ENCODE measurements around the gene PCDHGC3. TPM values are rescaled to one million over a fixed set of nuclear protein-coding genes. Genes with fewer than 3 reads are reported as not detected.
A peak's percentile ranks its signal among the peaks of the same experiment; 100 is the strongest.

Gene PCDHGC3
- total RNA-seq, 1 experiment from 2014 or later = 1.2 TPM

DNA sequence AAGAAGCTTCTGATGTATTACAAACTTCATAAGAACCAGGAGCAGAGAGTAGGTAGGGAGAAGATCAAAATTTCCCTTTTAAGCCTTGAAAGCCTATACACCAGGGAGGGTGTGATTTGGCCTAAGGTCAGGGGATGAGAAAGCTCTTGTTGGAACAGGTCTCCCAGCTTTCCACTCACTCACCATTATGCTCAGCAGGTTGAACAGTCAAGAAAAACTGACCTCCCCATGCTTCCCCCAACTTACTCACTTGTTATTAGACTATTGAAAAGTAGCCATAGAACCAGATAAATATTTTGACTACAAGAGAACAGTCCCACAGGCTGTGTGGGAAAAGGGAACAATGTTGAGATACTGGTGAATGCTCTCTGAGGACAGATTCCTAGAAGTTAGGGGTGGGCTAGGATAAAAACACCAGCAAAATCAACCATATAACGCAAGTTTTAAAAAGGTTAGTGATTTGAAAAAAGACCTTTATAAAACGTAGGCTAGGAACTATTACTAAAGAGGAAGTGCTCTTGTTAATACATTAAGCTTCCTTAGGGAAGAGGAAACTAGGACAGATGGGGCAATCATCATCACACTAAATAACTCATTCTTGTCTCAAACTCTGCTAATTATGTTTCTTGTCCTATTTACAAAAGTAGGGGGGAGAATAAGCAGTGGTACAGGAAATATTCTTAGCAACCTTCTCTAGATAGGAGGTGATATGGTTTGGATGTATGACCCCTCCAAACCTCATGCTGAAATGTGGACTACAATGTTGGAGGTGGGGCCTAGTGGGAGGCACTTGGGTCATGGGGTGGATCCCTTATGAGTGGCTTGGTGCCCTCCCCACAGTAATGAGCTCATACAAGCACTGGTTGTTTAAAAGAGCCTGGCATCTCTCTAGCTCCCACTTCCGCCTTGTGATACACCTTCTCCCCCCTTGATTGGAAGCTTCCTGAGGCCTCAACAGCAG, 44.1 kb downstream of the PCDHGC3 start:
- H3K9me2 ChIP-seq (ENCODE audit: insufficient read depth) = no peaks in the 10 kb centered on the region
- H3K36me3 ChIP-seq (ENCODE audit: control insufficient read depth in 1 of 2, insufficient read depth in 2 of 2, low read length in 2 of 2) = peaks cover 6 to 53% of the 10 kb centered on the region in 2 experiments; a peak in 2 of 4 replicates
- no peak for DNase-seq (ENCODE audit: low read depth, low spot score)
- H3K27ac ChIP-seq (ENCODE audit: low read depth, low read length) = peak overlapping the region; percentile 80
- H3K9ac ChIP-seq (ENCODE audit: low read length) = peak overlapping the region; percentile 61; the same call in 1 of the 2 replicates
- peaks cover 40 to 65% of the 10 kb centered on the region in 2 experiments for H3K4me1 ChIP-seq (ENCODE audit: control insufficient read depth in 1 of 2, insufficient read depth in 2 of 2, low read length in 2 of 2)
- ATAC-seq = no peak
- RAD21 ChIA-PET (ENCODE audit: low non-redundant PET in 1 of 2, low total read pairs in 2 of 2, uncharacterized antibody in 2 of 2, unreplicated experiment in 2 of 2) = interaction anchor here in 1 of 2 experiments (1.6 kb wide), 1 partner anchor 107 kb away, joined by 5 read pairs; the partner anchor contains the start of gene PCDHGA10
- no peak overlapping the region for H2AFZ ChIP-seq (ENCODE audit: low read depth, low read length, poor library complexity, severe bottlenecking)
- intact Hi-C loops (cut with micrococcal nuclease) = loop anchor here (5.0 kb wide), 1 partner anchor 793 kb away; no protein-coding TSS in a partner anchor
- H3K79me2 ChIP-seq (ENCODE audit: insufficient read depth, low read length) = peaks cover 15% of the 10 kb centered on the region; the same call in 1 of the 2 replicates
- H3K9me3 ChIP-seq (ENCODE audit: control insufficient read depth in 1 of 2, insufficient read depth in 1 of 2, low read depth in 1 of 2, low read length in 2 of 2) = no peaks in the 10 kb centered on the region
- no peaks in the 10 kb centered on the region for H3K27me3 ChIP-seq (ENCODE audit: insufficient read depth, low read length)
- POLR2A ChIA-PET = no interaction called here
- CTCF ChIA-PET = interaction anchor here (1.3 to 1.8 kb wide), 3 partner anchors 13 to 44 kb away, joined by 4 to 9 read pairs (median 9); no protein-coding TSS in a partner anchor
- TF ChIP-seq, protein P1, sequence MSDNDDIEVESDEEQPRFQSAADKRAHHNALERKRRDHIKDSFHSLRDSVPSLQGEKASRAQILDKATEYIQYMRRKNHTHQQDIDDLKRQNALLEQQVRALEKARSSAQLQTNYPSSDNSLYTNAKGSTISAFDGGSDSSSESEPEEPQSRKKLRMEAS (IDR thresholded peaks at IDR 0.05) = no peak
- TF ChIP-seq YY1 (IDR thresholded peaks at IDR 0.05; ENCODE audit: extremely low read depth, insufficient replicate concordance, low read depth, low read length) (no peak), EGR1 (IDR thresholded peaks at IDR 0.05; ENCODE audit: low read depth) (no peak), SIN3A (IDR thresholded peaks at IDR 0.05; ENCODE audit: low read depth) (no peak), EZH2phosphoT487 (IDR thresholded peaks at IDR 0.05; ENCODE audit: borderline replicate concordance) (no peak), EZH2 (IDR thresholded peaks at IDR 0.05) (no peak), SP1 (IDR thresholded peaks at IDR 0.05; ENCODE audit: low read depth) (no peak), CBX3 (IDR thresholded peaks at IDR 0.05; ENCODE audit: low read depth) (no peak), REST (IDR thresholded peaks at IDR 0.05; ENCODE audit: low read depth) (no peak), POLR2A (IDR thresholded peaks at IDR 0.05; ENCODE audit: borderline replicate concordance, extremely low read depth, insufficient read depth, insufficient read length) (no peak), ZNF274 (IDR thresholded peaks at IDR 0.05; ENCODE audit: low read depth, low read length) (no peak), SRF (IDR thresholded peaks at IDR 0.05; ENCODE audit: low read depth) (no peak), FOSL1 (IDR thresholded peaks at IDR 0.05; ENCODE audit: low read depth) (no peak), TCF7L2 (IDR thresholded peaks at IDR 0.05; ENCODE audit: borderline replicate concordance, extremely low read depth, insufficient read depth, insufficient read length) (no peak)
- TF ChIP-seq, protein P2, sequence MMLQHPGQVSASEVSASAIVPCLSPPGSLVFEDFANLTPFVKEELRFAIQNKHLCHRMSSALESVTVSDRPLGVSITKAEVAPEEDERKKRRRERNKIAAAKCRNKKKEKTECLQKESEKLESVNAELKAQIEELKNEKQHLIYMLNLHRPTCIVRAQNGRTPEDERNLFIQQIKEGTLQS (IDR thresholded peaks at IDR 0.05) = no peak
- no TSS peak for BruUV-seq (replicated peaks)
- H4K20me1 ChIP-seq (ENCODE audit: insufficient read depth) = no peaks in the 10 kb centered on the region
- peak overlapping the region; percentile 69 for H3K4me2 ChIP-seq (ENCODE audit: low read length)
- H3K4me3 ChIP-seq (replicated peaks in 1 of 2; ENCODE audit: low read depth in 1 of 2, low read length in 2 of 2) = peak overlapping the region in 1 of 2 experiments; percentile 40; a peak in 1 of 4 replicates
